Urinary bladder (tissue), 4 donors: Measurements from ENCODE around the gene RASA2. TPM values are rescaled to one million over a fixed set of nuclear protein-coding genes. Genes with fewer than 3 reads are reported as not detected.
A peak's percentile ranks its signal among the peaks of the same experiment; 100 is the strongest.

Experiments used
- DNase-seq: peaks from one replicate; pipeline ENCODE4 v3.0.0-alpha.2; 2015; ENCODE audit errors: extremely low spot score
- H3K27ac ChIP-seq: one replicate; pipeline ENCODE4 v1.5.1; 2013; ENCODE audit warnings: low read depth, mild to moderate bottlenecking, moderate library complexity
- H3K36me3 ChIP-seq: one replicate; pipeline ENCODE4 v1.6.1; 2013; ENCODE audit warnings: mild to moderate bottlenecking, moderate library complexity; ENCODE audit not compliant: insufficient read depth
- H3K4me1 ChIP-seq: one replicate; pipeline ENCODE4 v1.6.1; 2013; ENCODE audit warnings: mild to moderate bottlenecking, moderate library complexity; ENCODE audit not compliant: insufficient read depth
- H3K4me3 ChIP-seq: one replicate; pipeline ENCODE4 v1.5.1; 2013; ENCODE audit warnings: low read depth, low read length
- WGBS: extraction: QIAGEN DNeasy Blood & Tissue Kit; methylation state at CpG from one replicate; pipeline ENCODE4 v1.1.7; 2013; 5-methylcytosine and 5-hydroxymethylcytosine counted together
- polyA plus RNA-seq: library from polyadenylated mRNA; stranded (reverse); fragments of 200-250 nt; gene quantifications from one replicate; pipeline ENCODE4 v1.2.3, GENCODE V29; 2013
- total RNA-seq: library from RNA; depleted of rRNA; stranded (reverse); fragments of >200 nt; gene quantifications from one replicate; pipeline ENCODE4 v1.2.3, GENCODE V29; 2014
- donor health status: healthy with polysubstance abuse.
- donor health status: healthy.

Gene RASA2
- total RNA-seq (38.8 TPM), polyA plus RNA-seq (5.9 TPM)

DNA sequence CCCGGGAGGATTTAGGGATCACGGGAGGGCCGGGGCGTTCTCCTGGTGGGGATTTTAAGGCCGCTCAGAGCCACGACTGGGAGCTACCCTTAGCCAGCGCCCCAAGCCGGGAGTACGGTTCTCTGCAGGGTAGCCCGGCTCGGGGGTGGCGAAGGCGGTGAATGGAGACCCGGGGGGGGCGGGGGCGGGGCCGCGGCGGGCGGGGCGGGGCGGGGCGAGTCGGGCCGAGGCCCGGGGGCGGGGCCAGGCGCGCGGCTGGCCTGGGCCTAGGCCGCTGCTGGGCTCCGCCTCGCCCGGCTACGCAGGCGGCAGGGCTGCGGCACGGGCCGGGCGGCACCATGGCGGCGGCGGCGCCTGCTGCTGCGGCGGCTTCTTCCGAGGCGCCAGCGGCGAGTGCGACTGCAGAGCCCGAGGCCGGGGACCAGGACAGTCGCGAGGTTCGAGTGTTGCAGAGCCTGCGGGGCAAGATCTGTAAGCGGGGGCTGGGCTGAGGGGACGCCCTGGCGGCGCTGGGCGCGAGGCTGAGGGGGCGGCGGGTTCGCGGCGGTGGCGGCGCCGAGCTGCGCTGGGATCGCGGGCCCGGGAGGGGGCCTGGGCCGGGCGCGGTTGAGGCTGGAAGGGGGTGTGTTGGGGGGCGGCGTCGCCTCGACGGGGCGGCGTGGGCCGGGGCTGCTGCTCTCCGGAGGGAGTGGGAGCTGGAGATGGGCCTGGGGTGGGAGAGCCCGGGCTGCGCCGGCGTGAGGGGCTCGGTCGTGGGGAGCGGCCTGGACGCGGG lies at the start of gene RASA2:
Gene RASA2 (plus strand): TSS at position 282 of the 775 bp plus-strand sequence. CDS start 57 bp downstream, at position 339.
- under 1% methylated on average over 94 of the region's 96 CpGs for WGBS
- Histone ChIP-seq H3K27ac (peak within 1 kb of the TSS; percentile 99), H3K4me1 (peaks cover 2% of the 10 kb centered on the region), H3K36me3 (no peaks in the 10 kb centered on the region), H3K4me3 (peak within 1 kb of the TSS; percentile 83)
- no peak for DNase-seq

GRCh38 chr3:141439589-141439988 lies 47.2 kb upstream of the RASA2 start:
- Histone ChIP-seq H3K36me3 (peaks cover 2% of the 10 kb centered on the region), H3K27ac (peak overlapping the region; percentile 44), H3K4me1 (peaks cover 2% of the 10 kb centered on the region), H3K4me3 (no peak overlapping the region)
- 58% methylated on average over 3 of the region's 3 CpGs for WGBS
- DNase-seq: no peak

DNA sequence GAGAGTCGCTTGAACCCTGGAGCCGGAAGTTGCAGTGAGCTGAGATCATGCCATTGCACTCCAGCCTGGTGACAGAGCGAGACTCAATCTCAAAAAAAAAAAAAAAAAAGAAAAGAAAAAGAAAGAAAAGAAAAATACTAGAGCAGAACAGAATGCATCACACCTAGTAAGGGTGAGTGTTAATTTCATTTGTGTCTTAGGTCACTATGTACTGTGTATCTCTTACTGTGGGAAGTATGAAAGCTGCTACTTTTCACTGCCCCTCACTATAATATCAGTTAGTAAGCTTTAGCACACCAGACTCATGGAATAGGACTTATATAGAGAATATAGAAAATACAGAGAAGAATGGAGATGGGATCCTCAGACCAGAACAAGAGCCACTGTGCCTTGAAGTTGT lies 45.9 kb upstream of the RASA2 start:
- H3K4me1 ChIP-seq: peaks cover 2% of the 10 kb centered on the region
- H3K36me3 ChIP-seq: peaks cover 2% of the 10 kb centered on the region
- no peak overlapping the region for H3K4me3 ChIP-seq
- 96% methylated on average over 3 of the region's 3 CpGs for WGBS
- no peak for DNase-seq
- H3K27ac ChIP-seq: no peak overlapping the region

- 58% methylated on average over 10 of the region's 10 CpGs for WGBS
- no peak for DNase-seq
- peaks cover 2% of the 10 kb centered on the region for H3K36me3 ChIP-seq
- no peak overlapping the region for H3K27ac ChIP-seq
- H3K4me3 ChIP-seq: no peak overlapping the region
- H3K4me1 ChIP-seq: peaks cover 2% of the 10 kb centered on the region
Measured at GRCh38 chr3:141441381-141442364, 45.2 kb upstream of the RASA2 start.

GRCh38 chr3:141442446-141442845 lies 44.4 kb upstream of the RASA2 start:
- DNase-seq: no peak
- H3K4me3 ChIP-seq: no peak overlapping the region
- WGBS: 20% methylated on average over 10 of the region's 10 CpGs
- peaks cover 2% of the 10 kb centered on the region for H3K4me1 ChIP-seq
- H3K27ac ChIP-seq: no peak overlapping the region
- no peaks in the 10 kb centered on the region for H3K36me3 ChIP-seq

DNA sequence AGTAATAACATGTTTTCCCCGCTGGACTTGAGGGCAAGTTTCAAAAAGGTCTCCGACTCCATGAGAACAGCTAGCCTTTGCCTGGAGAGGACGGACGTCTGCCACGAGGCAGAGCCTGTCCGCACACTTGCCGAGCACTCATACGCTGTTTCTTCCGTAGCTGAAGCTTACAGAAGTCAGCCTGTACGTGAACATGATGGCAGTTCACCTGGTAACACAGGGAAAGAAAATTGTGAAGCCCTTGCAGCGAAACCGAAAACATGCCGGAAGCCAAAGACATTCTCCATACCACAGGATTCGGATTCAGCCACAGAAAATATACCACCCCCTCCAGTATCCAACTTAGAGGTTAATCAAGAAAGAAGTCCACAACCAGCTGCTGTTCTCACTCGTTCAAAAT lies 43.9 kb upstream of the RASA2 start:
- Histone ChIP-seq H3K4me1 (peaks cover 2% of the 10 kb centered on the region), H3K4me3 (no peak overlapping the region), H3K36me3 (no peaks in the 10 kb centered on the region), H3K27ac (no peak overlapping the region)
- DNase-seq: no peak
- WGBS: 66% methylated on average over 15 of the region's 15 CpGs

GRCh38 chr3:141444586-141445285 lies 42.1 kb upstream of the RASA2 start:
- no peak overlapping the region for H3K27ac ChIP-seq
- no peak overlapping the region for H3K4me3 ChIP-seq
- peaks cover 1% of the 10 kb centered on the region for H3K4me1 ChIP-seq
- WGBS: 93% methylated on average over 14 of the region's 14 CpGs
- H3K36me3 ChIP-seq: no peaks in the 10 kb centered on the region
- no peak for DNase-seq

GRCh38 chr3:141445990-141446389 lies 40.8 kb upstream of the RASA2 start:
- Histone ChIP-seq H3K4me3 (no peak overlapping the region), H3K27ac (no peak overlapping the region), H3K4me1 (no peaks in the 10 kb centered on the region), H3K36me3 (no peaks in the 10 kb centered on the region)
- 99% methylated on average over 1 of the region's 1 CpG for WGBS
- DNase-seq: no peak

DNA sequence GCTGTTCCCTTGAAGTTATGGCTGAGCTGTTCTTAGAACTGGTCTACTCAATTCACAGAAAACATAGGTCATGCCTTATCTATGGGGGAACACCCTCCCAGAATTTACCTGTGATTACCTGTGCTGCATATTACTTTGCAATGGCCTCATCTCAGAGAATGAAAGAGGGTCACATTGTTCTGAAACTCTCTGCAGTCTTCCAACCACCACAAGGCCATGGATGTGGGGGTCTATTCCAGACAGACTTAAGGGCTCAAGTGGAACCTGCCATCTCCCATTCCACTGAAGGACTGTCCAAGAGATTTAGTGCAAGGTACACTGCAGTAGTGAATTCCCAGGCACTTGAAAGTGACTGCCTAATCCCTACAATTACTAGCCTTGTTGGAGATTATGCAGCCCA lies 40.1 kb upstream of the RASA2 start:
- no peak overlapping the region for H3K4me3 ChIP-seq
- DNase-seq: no peak
- H3K27ac ChIP-seq: no peak overlapping the region
- no peaks in the 10 kb centered on the region for H3K4me1 ChIP-seq
- no peaks in the 10 kb centered on the region for H3K36me3 ChIP-seq

GRCh38 chr3:141447383-141447782 lies 39.4 kb upstream of the RASA2 start:
- WGBS: 84% methylated on average over 6 of the region's 6 CpGs
- Histone ChIP-seq H3K4me3 (no peak overlapping the region), H3K36me3 (no peaks in the 10 kb centered on the region), H3K4me1 (no peaks in the 10 kb centered on the region), H3K27ac (no peak overlapping the region)
- no peak for DNase-seq

DNA sequence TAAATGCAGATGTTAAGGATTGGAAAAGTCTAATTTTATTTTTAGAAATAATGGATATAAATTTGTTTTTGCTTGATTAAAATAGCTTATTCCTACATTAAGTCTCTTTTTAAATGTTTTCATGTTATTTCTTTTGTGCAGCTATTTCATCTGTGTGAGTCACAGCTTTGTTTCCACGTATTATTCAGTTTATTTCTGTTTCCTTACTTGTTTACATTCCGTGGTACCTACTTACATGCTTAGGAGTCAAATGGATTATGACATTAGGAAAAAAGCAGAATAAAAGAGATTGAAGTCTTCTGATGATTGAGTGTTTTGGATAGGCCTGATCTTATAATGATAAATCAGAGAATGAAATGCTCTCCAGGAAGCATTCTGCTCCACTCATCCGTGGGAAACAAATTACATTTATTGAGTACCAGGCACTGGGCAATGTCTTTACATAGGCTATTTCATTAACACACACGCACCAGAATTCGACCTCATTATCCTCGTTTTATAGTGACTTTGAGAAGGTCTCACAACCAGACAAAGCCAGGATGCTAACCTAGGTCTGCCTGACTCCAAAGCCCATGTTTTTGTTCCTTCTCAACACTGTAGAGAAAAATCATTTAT lies 38.1 kb upstream of the RASA2 start:
- WGBS: 33% methylated on average over 6 of the region's 6 CpGs
- no peaks in the 10 kb centered on the region for H3K36me3 ChIP-seq
- H3K4me1 ChIP-seq: no peaks in the 10 kb centered on the region
- H3K27ac ChIP-seq: peak overlapping the region; percentile 41
- no peak for DNase-seq
- H3K4me3 ChIP-seq: no peak overlapping the region

GRCh38 chr3:141449424-141449823 lies 37.4 kb upstream of the RASA2 start:
- Histone ChIP-seq H3K27ac (no peak overlapping the region), H3K4me1 (no peaks in the 10 kb centered on the region), H3K4me3 (no peak overlapping the region), H3K36me3 (no peaks in the 10 kb centered on the region)
- DNase-seq: no peak
- WGBS: 61% methylated on average over 6 of the region's 6 CpGs

GRCh38 chr3:141450727-141451375 lies 36.0 kb upstream of the RASA2 start:
- no peak overlapping the region for H3K27ac ChIP-seq

More at GRCh38 chr3:141450727-141451375, 36.0 kb upstream of the RASA2 start:
- no peaks in the 10 kb centered on the region for H3K36me3 ChIP-seq
- H3K4me3 ChIP-seq: no peak overlapping the region
- H3K4me1 ChIP-seq: no peaks in the 10 kb centered on the region
- DNase-seq: no peak
- WGBS: 73% methylated on average over 8 of the region's 8 CpGs
